ENCODE measurements around the gene CREB1. TPM values are rescaled to one million over a fixed set of nuclear protein-coding genes. Genes with fewer than 3 reads are reported as not detected.

The CREB1 gene
- total and polyA plus RNA-seq, 9 of the 15 experiments (the other 6 are each of a cell fraction or from before 2014, with no cell fraction given) = 8.9 to 51.3 (median 19.5) TPM

- TF ChIP-seq E2F6 (IDR thresholded peaks at IDR 0.05; ENCODE audit: borderline replicate concordance in 1 of 2, extremely low read depth in 1 of 2, insufficient read depth in 1 of 2, insufficient read length in 1 of 2, low read depth in 1 of 2, low read length in 1 of 2, poor library complexity in 1 of 2, severe bottlenecking in 1 of 2) (peak; percentile 48 to 76), ETV5 (CRISPR knock-in tag; IDR thresholded peaks at IDR 0.05; ENCODE audit: low read depth) (peak; percentile 35), HNRNPL (IDR thresholded peaks at IDR 0.05; ENCODE audit: low read depth, low read length) (0 out of 2 replicates have a peak, but pooled peaks have one; percentile 35), ZNF551 (CRISPR knock-in tag; IDR thresholded peaks at IDR 0.05) (no peak), NELFE (IDR thresholded peaks at IDR 0.05; ENCODE audit: insufficient read depth, insufficient read length) (no peak), PHB2 (IDR thresholded peaks at IDR 0.05; ENCODE audit: low read depth) (no peak), BRD9 (IDR thresholded peaks at IDR 0.05; ENCODE audit: low read depth, partially characterized antibody) (no peak), SMAD3 (CRISPR knock-in tag; conservative IDR thresholded peaks at IDR 0.05) (no peak), TCF3 (CRISPR knock-in tag; IDR thresholded peaks at IDR 0.05) (no peak; the same call in 1 of the 2 replicates), CTCF (IDR thresholded peaks at IDR 0.05 in 2 of 3, conservative IDR thresholded peaks at IDR 0.05 in 1 of 3; ENCODE audit: insufficient read depth in 2 of 3, low read depth in 1 of 3, low read length in 3 of 3) (peak; percentile 53 to 54 (median 54)), ZNF707 (CRISPR knock-in tag; conservative IDR thresholded peaks at IDR 0.05) (no peak), SUPT5H (IDR thresholded peaks at IDR 0.05) (peak; percentile 71), CXXC5 (CRISPR knock-in tag; IDR thresholded peaks at IDR 0.05) (peak; percentile 95), AFF4 (CRISPR knock-in tag; IDR thresholded peaks at IDR 0.05) (0 out of 2 replicates have a peak, but pooled peaks have one; percentile 51)
- TF ChIP-seq, protein P1, sequence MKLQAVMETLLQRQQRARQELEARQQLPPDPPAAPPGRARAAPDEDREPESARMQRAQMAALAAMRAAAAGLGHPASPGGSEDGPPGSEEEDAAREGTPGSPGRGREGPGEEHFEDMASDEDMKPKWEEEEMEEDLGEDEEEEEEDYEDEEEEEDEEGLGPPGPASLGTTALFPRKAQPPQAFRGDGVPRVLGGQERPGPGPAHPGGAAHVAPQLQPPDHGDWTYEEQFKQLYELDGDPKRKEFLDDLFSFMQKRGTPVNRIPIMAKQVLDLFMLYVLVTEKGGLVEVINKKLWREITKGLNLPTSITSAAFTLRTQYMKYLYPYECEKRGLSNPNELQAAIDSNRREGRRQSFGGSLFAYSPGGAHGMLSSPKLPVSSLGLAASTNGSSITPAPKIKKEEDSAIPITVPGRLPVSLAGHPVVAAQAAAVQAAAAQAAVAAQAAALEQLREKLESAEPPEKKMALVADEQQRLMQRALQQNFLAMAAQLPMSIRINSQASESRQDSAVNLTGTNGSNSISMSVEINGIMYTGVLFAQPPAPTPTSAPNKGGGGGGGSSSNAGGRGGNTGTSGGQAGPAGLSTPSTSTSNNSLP (IDR thresholded peaks at IDR 0.05; ENCODE audit: borderline replicate concordance, low read depth, low read length) = no peak
- TF ChIP-seq, protein P2, sequence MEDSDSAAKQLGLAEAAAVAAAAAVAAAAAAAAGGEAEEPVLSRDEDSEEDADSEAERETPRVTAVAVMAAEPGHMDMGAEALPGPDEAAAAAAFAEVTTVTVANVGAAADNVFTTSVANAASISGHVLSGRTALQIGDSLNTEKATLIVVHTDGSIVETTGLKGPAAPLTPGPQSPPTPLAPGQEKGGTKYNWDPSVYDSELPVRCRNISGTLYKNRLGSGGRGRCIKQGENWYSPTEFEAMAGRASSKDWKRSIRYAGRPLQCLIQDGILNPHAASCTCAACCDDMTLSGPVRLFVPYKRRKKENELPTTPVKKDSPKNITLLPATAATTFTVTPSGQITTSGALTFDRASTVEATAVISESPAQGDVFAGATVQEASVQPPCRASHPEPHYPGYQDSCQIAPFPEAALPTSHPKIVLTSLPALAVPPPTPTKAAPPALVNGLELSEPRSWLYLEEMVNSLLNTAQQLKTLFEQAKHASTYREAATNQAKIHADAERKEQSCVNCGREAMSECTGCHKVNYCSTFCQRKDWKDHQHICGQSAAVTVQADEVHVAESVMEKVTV (CRISPR knock-in tag; IDR thresholded peaks at IDR 0.05) = no peak
These were observed 95.5 kb downstream of the CREB1 start, which contains the start of gene METTL21A (continued) for GRCh38 chr2:207625014-207625907.

All from K562 (cell line).